Mesenchymal stem cell (in vitro differentiated cells and primary cell): Measurements from ENCODE around the gene BIRC5.

Source experiments
- DNase-seq: peaks from one replicate; pipeline ENCODE4 v3.0.0-alpha.2; 2013
- H2AFZ ChIP-seq: one replicate; pipeline ENCODE4 v1.6.1; 2013; ENCODE audit warnings: low read depth, mild to moderate bottlenecking, control low read depth, inconsistent platforms, low read length, moderate library complexity
- H2AK5ac ChIP-seq: 2 replicates; pipeline ENCODE4 v1.6.1; 2013; ENCODE audit warnings: low read length, moderate library complexity, mild to moderate bottlenecking, inconsistent platforms; ENCODE audit not compliant: severe bottlenecking
- H2BK120ac ChIP-seq: one replicate; pipeline ENCODE4 v1.6.1; 2013; ENCODE audit warnings: low read depth, mild to moderate bottlenecking, inconsistent platforms, low read length, moderate library complexity
- H2BK12ac ChIP-seq, 2 experiments: one replicate each; pipeline ENCODE4 v1.6.1; 2013; ENCODE audit warnings: inconsistent platforms in 2 of 2, low read length in 2 of 2, mild to moderate bottlenecking in 2 of 2, moderate library complexity in 2 of 2, control low read depth in 1 of 2
- H2BK15ac ChIP-seq: one replicate; pipeline ENCODE4 v1.6.1; 2013; ENCODE audit warnings: mild to moderate bottlenecking, low read depth, inconsistent platforms; ENCODE audit not compliant: poor library complexity, severe bottlenecking
- H2BK5ac ChIP-seq: 2 replicates; pipeline ENCODE4 v1.6.1; 2013; ENCODE audit warnings: low read depth, mild to moderate bottlenecking, low read length, control low read depth, inconsistent platforms; ENCODE audit not compliant: poor library complexity, severe bottlenecking
- H3K14ac ChIP-seq, 2 experiments: one replicate each; pipeline ENCODE4 v1.6.1; 2013; ENCODE audit warnings: inconsistent platforms in 2 of 2, low read length in 2 of 2, control low read depth in 1 of 2, mild to moderate bottlenecking in 1 of 2, moderate library complexity in 1 of 2
- H3K18ac ChIP-seq, 2 experiments: one replicate each; pipeline ENCODE4 v1.6.1; 2013; ENCODE audit warnings: inconsistent platforms in 2 of 2, low read length in 2 of 2, control low read depth in 1 of 2, low read depth in 1 of 2, mild to moderate bottlenecking in 1 of 2
- H3K23ac ChIP-seq, 2 experiments: one replicate each; pipeline ENCODE4 v1.6.1; 2013; ENCODE audit warnings: inconsistent platforms in 2 of 2, low read length in 2 of 2, mild to moderate bottlenecking in 2 of 2, moderate library complexity in 2 of 2, control low read depth in 1 of 2
- H3K27ac ChIP-seq: 2 replicates; pipeline ENCODE4 v1.5.1; 2013; ENCODE audit warnings: mild to moderate bottlenecking, moderate library complexity, low read length, control low read depth, inconsistent platforms; ENCODE audit not compliant: poor library complexity, severe bottlenecking
- H3K27me3 ChIP-seq, 2 experiments: 2 replicates each; pipeline versions ENCODE4 v1.6.1 to v1.7.0; 2013; ENCODE audit warnings: low read length in 2 of 2, mild to moderate bottlenecking in 2 of 2, moderate library complexity in 2 of 2, control low read depth in 1 of 2, inconsistent platforms in 1 of 2; ENCODE audit not compliant: control insufficient read depth in 1 of 2, insufficient read depth in 1 of 2
- H3K36me3 ChIP-seq, 2 experiments: 2 replicates each; pipeline versions ENCODE4 v1.6.1 to v1.7.0; 2013; ENCODE audit warnings: low read length in 2 of 2, control low read depth in 1 of 2, inconsistent platforms in 1 of 2, low read depth in 1 of 2, mild to moderate bottlenecking in 1 of 2; ENCODE audit not compliant: insufficient read depth in 2 of 2, control insufficient read depth in 1 of 2
- H3K4ac ChIP-seq, 2 experiments: one replicate each; pipeline ENCODE4 v1.6.1; 2013; ENCODE audit warnings: inconsistent platforms in 2 of 2, low read length in 2 of 2, mild to moderate bottlenecking in 2 of 2, moderate library complexity in 2 of 2, control low read depth in 1 of 2, low read depth in 1 of 2
- H3K4me1 ChIP-seq: 2 replicates; pipeline ENCODE4 v1.6.1; 2013; ENCODE audit warnings: low read depth, low read length, control low read depth; ENCODE audit not compliant: control insufficient read depth, insufficient read depth
- H3K4me2 ChIP-seq: 2 replicates; pipeline ENCODE4 v1.6.1; 2013; ENCODE audit warnings: low read length, mild to moderate bottlenecking, inconsistent platforms; ENCODE audit not compliant: poor library complexity, severe bottlenecking
- H3K4me3 ChIP-seq, 2 experiments: 2 replicates each; pipeline versions ENCODE4 v1.5.1 to v1.7.0; 2013; ENCODE audit warnings: low read length in 2 of 2, mild to moderate bottlenecking in 2 of 2, control low read depth in 1 of 2, low read depth in 1 of 2; ENCODE audit not compliant: insufficient read depth in 1 of 2
- H3K79me1 ChIP-seq: replicated peaks from 2 replicates; pipeline ENCODE4 v1.6.1; 2013; ENCODE audit warnings: mild to moderate bottlenecking, control low read depth, low read length, inconsistent platforms; ENCODE audit not compliant: poor library complexity, severe bottlenecking
- H3K9ac ChIP-seq: 2 replicates; pipeline ENCODE4 v1.7.0; 2013; ENCODE audit warnings: mild to moderate bottlenecking, low read length, moderate library complexity
- H3K9me3 ChIP-seq: 2 replicates; pipeline ENCODE4 v1.7.0; 2013; ENCODE audit warnings: mild to moderate bottlenecking, low read length; ENCODE audit not compliant: control insufficient read depth
- H4K8ac ChIP-seq: one replicate; pipeline ENCODE4 v1.6.1; 2013; ENCODE audit warnings: inconsistent platforms, mild to moderate bottlenecking, low read length, moderate library complexity
- H4K91ac ChIP-seq: one replicate; pipeline ENCODE4 v1.6.1; 2013; ENCODE audit warnings: mild to moderate bottlenecking, low read length, inconsistent platforms
- WGBS: methylation state at CpG from one replicate; pipeline ENCODE4 v1.1.7; 2013; ENCODE audit warnings: mixed read lengths; 5-methylcytosine and 5-hydroxymethylcytosine counted together

BIRC5 gene

DNA sequence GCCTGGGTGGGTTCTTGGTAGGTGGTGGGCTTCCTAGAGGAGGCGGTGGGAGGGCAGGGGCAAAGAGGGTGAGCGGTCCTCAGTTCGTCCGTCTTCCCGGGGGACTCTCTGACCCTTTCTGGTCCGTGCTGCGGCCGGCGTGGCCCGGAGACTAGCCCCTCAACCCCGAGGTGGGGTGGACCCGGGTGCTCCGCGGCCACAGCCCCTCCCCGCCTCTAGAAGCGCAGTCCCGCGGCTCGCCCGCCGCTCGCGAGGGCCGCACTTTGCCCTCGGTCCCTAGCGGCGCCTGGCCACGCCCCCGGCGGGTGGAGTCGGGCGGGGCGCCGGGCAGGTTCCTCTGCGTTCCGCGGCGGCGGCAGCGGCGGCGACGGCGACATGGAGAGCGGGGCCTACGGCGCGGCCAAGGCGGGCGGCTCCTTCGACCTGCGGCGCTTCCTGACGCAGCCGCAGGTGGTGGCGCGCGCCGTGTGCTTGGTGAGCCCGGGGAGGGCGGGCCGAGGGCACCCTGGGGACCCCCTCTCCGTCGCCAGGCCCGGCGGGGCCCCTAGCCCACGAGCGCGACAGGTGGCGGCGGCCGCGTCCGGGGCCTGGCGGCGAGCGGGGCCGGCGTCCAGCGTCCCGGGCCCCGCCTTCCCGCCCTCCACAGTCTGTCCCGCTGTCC, 45.7 kb upstream of the BIRC5 start, which contains the start of gene SYNGR2:
Gene SYNGR2 (plus strand): TSS at position 340 of the 661 bp plus-strand sequence. CDS start 36 bp downstream, at position 376.
- peaks cover 0 to 28% of the 10 kb centered on the region in 2 experiments for H3K36me3 ChIP-seq
- peak within 1 kb of the TSS; percentile 92 for H4K91ac ChIP-seq
- peak within 1 kb of the TSS; percentile 59 for H3K9ac ChIP-seq
- no peak within 1 kb of the TSS for H3K27ac ChIP-seq
- H3K4me2 ChIP-seq, result peak within 1 kb of the TSS; percentile 67
- H2BK120ac ChIP-seq, result peak within 1 kb of the TSS; percentile 55
- H3K23ac ChIP-seq, result peak within 1 kb of the TSS in 1 of 2 experiments; percentile 51
- peaks cover 0 to 28% of the 10 kb centered on the region in 2 experiments for H3K27me3 ChIP-seq
- under 1% methylated on average over 35 of the region's 84 CpGs for WGBS
- peak within 1 kb of the TSS in 1 of 2 experiments; percentile 49 for H3K14ac ChIP-seq
- DNase-seq, result peak; percentile 52
- peak within 1 kb of the TSS; percentile 71 to 89 for H3K4me3 ChIP-seq
- peak within 1 kb of the TSS; percentile 84 for H2AFZ ChIP-seq
- peaks cover 22% of the 10 kb centered on the region for H3K4me1 ChIP-seq
- peak within 1 kb of the TSS in 1 of 2 experiments; percentile 57 for H3K4ac ChIP-seq
- H2AK5ac ChIP-seq, result no peak within 1 kb of the TSS
- peak within 1 kb of the TSS in 1 of 2 experiments; percentile 7 for H2BK12ac ChIP-seq
- no peaks in the 10 kb centered on the region for H3K9me3 ChIP-seq
- peaks cover 7% of the 10 kb centered on the region for H3K79me1 ChIP-seq
- peak within 1 kb of the TSS; percentile 67 to 82 for H3K18ac ChIP-seq
- no peak within 1 kb of the TSS for H2BK5ac ChIP-seq
- peak within 1 kb of the TSS; percentile 35 for H4K8ac ChIP-seq
- H2BK15ac ChIP-seq, result peak within 1 kb of the TSS; percentile 71

DNA sequence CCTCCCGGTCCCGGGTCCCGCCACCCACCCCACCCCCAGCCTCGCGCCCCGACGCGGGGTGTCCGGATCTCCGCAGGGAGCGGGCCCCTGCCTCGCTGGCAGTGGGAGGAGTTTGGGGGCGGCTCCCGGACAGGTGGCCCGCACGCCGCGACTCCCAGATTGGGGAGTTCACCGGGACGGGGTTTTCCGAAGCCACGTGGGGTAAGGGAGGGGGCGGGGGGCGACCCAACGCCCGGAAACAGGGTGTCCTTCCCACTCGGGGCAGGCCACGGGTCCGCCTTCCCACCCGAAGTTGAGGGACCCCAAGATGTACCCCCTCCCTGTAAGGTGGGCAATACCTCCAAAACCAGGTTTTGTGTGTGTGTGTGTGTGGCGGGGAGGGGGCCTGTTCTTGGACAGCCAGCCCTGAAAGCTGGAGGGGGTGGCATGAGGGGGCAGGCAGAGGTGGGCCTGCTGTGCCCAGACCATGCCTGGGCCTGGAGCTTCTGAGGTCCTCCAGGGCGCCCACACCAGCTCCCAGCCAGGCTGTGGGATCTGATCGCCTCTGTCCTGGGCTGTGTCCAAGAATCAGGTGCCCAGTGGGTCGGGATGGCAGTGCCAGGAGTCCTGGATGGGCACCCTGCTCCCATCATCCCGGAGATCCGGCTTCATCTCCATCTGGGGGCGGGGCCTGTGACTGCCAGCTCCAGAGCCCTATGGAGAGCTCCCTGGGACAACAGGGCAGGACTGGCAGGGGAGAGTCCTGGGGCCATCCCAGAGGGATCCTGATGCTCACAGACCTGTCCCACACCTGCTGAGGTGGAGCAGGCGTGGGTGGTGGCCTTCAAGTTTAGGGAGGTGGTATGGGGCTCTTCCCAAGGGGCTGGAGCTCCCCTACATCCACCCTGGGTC, 44.9 kb upstream of the BIRC5 start:
- no peak overlapping the region for H2BK12ac ChIP-seq
- peaks cover 23% of the 10 kb centered on the region for H3K4me1 ChIP-seq
- peak; percentile 61 for DNase-seq
- H3K79me1 ChIP-seq, result peaks cover 7% of the 10 kb centered on the region
- H2AK5ac ChIP-seq, result no peak overlapping the region
- peak overlapping the region; percentile 47 for H2AFZ ChIP-seq
- 14% methylated on average over 35 of the region's 38 CpGs for WGBS
- no peak overlapping the region for H3K14ac ChIP-seq
- H3K27me3 ChIP-seq, result peaks cover 0 to 28% of the 10 kb centered on the region in 2 experiments
- no peak overlapping the region for H4K91ac ChIP-seq
- H3K4me2 ChIP-seq, result peak overlapping the region; percentile 67
- peak overlapping the region in 1 of 2 experiments; percentile 82 for H3K18ac ChIP-seq
- H3K36me3 ChIP-seq, result peaks cover 0 to 31% of the 10 kb centered on the region in 2 experiments
- H3K23ac ChIP-seq, result peak overlapping the region in 1 of 2 experiments; percentile 24
- peak overlapping the region; percentile 19 for H4K8ac ChIP-seq
- H2BK120ac ChIP-seq, result peak overlapping the region; percentile 55
- peak overlapping the region; percentile 71 for H2BK15ac ChIP-seq
- peak overlapping the region; percentile 71 to 89 for H3K4me3 ChIP-seq
- no peak overlapping the region for H3K9ac ChIP-seq
- no peaks in the 10 kb centered on the region for H3K9me3 ChIP-seq
- no peak overlapping the region for H3K4ac ChIP-seq
- no peak overlapping the region for H3K27ac ChIP-seq
- H2BK5ac ChIP-seq, result no peak overlapping the region

GRCh38 chr17:78170692-78171590, 43.1 kb upstream of the BIRC5 start:
- 92% methylated on average over 29 of the region's 31 CpGs for WGBS
- no peak overlapping the region for H3K4me2 ChIP-seq

More at GRCh38 chr17:78170692-78171590, 43.1 kb upstream of the BIRC5 start:
- Histone ChIP-seq H2BK15ac (no peak overlapping the region), H3K4ac (no peak overlapping the region), H4K91ac (no peak overlapping the region), H3K18ac (no peak overlapping the region), H2BK5ac (no peak overlapping the region), H3K27me3 (peaks cover 0 to 25% of the 10 kb centered on the region in 2 experiments), H3K27ac (no peak overlapping the region), H4K8ac (no peak overlapping the region), H3K4me1 (peaks cover 26% of the 10 kb centered on the region), H2BK12ac (no peak overlapping the region), H3K14ac (no peak overlapping the region), H2BK120ac (no peak overlapping the region), H3K4me3 (no peak overlapping the region), H2AK5ac (no peak overlapping the region), H3K9ac (no peak overlapping the region), H3K36me3 (peaks cover 0 to 49% of the 10 kb centered on the region in 2 experiments), H2AFZ (no peak overlapping the region), H3K9me3 (no peaks in the 10 kb centered on the region), H3K79me1 (peaks cover 7% of the 10 kb centered on the region), H3K23ac (no peak overlapping the region)
- no peak for DNase-seq
